H1 (cell line): ENCODE measurements around the gene TPPP3. TPM values are rescaled to one million over a fixed set of nuclear protein-coding genes. Genes with fewer than 3 reads are reported as not detected.

Experiments used
- CTCF ChIA-PET: fragments of 300-600 bp; sonication (Branson Sonifier 250); formaldehyde crosslinking; loops from one replicate; lab custom pipeline; 2021; ENCODE audit not compliant: partially characterized antibody; lab: Charles Lee
- POLR2A ChIA-PET: fragments of 300-600 bp; sonication (Branson Sonifier 250); formaldehyde crosslinking; loops from one replicate; lab custom pipeline; 2021; ENCODE audit warnings: inconsistent platforms; ENCODE audit not compliant: partially characterized antibody; lab: Charles Lee
- DNase-seq, 2 experiments: peaks; one replicate each; pipeline versions ENCODE4 v3.0.0 to v3.0.0-alpha.2; 2010 to 2022; ENCODE audit warnings: low spot score in 2 of 2, low read depth in 1 of 2, mixed read lengths in 1 of 2
- FAIRE-seq: peaks from 2 replicates; lab custom pipeline; 2011; peaks lifted over from hg19 to GRCh38; lab: Jason Lieb, UNC
- H2AFZ ChIP-seq: 2 replicates; pipeline ENCODE4 v1.8.1; 2012; ENCODE audit warnings: low read length, inconsistent platforms
- H2AK5ac ChIP-seq: 2 replicates; pipeline ENCODE4 v1.6.1; 2013; ENCODE audit warnings: low read depth, low read length
- H2BK120ac ChIP-seq: replicated peaks from 2 replicates; pipeline ENCODE3; 2013; ENCODE audit warnings: low read depth, low read length, inconsistent platforms
- H2BK12ac ChIP-seq: 2 replicates; pipeline ENCODE4 v1.6.1; 2013; ENCODE audit warnings: low read depth, low read length
- H2BK15ac ChIP-seq: 2 replicates; pipeline ENCODE4 v1.6.1; 2013; ENCODE audit warnings: low read length
- H2BK20ac ChIP-seq: 2 replicates; pipeline ENCODE4 v1.6.1; 2013; ENCODE audit warnings: low read length
- H2BK5ac ChIP-seq: 2 replicates; pipeline ENCODE4 v1.6.1; 2013; ENCODE audit warnings: low read depth, low read length
- H3K14ac ChIP-seq: 2 replicates; pipeline ENCODE4 v1.6.1; 2013; ENCODE audit warnings: inconsistent platforms; ENCODE audit not compliant: insufficient read length
- H3K18ac ChIP-seq: 2 replicates; pipeline ENCODE4 v1.6.1; 2013; ENCODE audit warnings: low read length; ENCODE audit errors: extremely low read depth
- H3K23ac ChIP-seq: 2 replicates; pipeline ENCODE4 v1.6.1; 2013; ENCODE audit warnings: inconsistent platforms; ENCODE audit not compliant: insufficient read length
- H3K23me2 ChIP-seq: 2 replicates; pipeline ENCODE4 v1.6.1; 2013; ENCODE audit warnings: low read depth, low read length
- H3K27ac ChIP-seq: 2 replicates; pipeline ENCODE4 v1.6.1; 2011; ENCODE audit warnings: low read depth, low read length, inconsistent platforms
- H3K27me3 ChIP-seq, 4 experiments: replicated peaks in 1 of 4; 1 replicate in 1 of 4; 2 replicates in 3 of 4; pipeline versions ENCODE4 v1.6.1 to v1.8.1; 2011 to 2013; ENCODE audit warnings: low read length in 3 of 4, mild to moderate bottlenecking in 3 of 4, inconsistent platforms in 2 of 4, mixed read lengths in 2 of 4, moderate library complexity in 1 of 4; ENCODE audit not compliant: control insufficient read depth in 3 of 4, insufficient read depth in 3 of 4; ENCODE audit errors: extremely low read depth in 1 of 4
- H3K36me3 ChIP-seq, 4 experiments: 2 replicates each; pipeline versions ENCODE4 v1.6.1 to v1.8.1; 2011 to 2013; ENCODE audit warnings: mild to moderate bottlenecking in 4 of 4, low read length in 3 of 4, moderate library complexity in 2 of 4, control low read depth in 1 of 4, inconsistent platforms in 1 of 4; ENCODE audit not compliant: insufficient read depth in 4 of 4, control insufficient read depth in 2 of 4
- H3K4ac ChIP-seq: replicated peaks from 2 replicates; pipeline ENCODE3; 2013; ENCODE audit warnings: low read length, low read depth, mixed read lengths, inconsistent platforms; ENCODE audit not compliant: insufficient read length
- H3K4me1 ChIP-seq, 4 experiments: replicated peaks in 1 of 4; 1 replicate in 1 of 4; 2 replicates in 3 of 4; pipeline versions ENCODE4 v1.6.1 to v1.8.1; 2011 to 2013; ENCODE audit warnings: low read length in 3 of 4, inconsistent platforms in 2 of 4, mixed read lengths in 1 of 4; ENCODE audit not compliant: insufficient read depth in 4 of 4, control insufficient read depth in 3 of 4
- H3K4me2 ChIP-seq, 2 experiments: 2 replicates each; pipeline versions ENCODE4 v1.6.1 to v1.8.1; 2011 to 2013; ENCODE audit warnings: low read depth in 2 of 2, low read length in 2 of 2, control low read depth in 1 of 2, inconsistent platforms in 1 of 2, mild to moderate bottlenecking in 1 of 2; ENCODE audit not compliant: insufficient read depth in 1 of 2
- H3K4me3 ChIP-seq, 4 experiments: fragments of 200-600, 300-600 bp in 1 of 4; sonication (generic), shearing (Covaris generic), sonication (Bioruptor Twin) in 1 of 4; 2 replicates each; pipeline versions ENCODE4 v1.5.1 to v1.8.1; 2011 to 2016; ENCODE audit warnings: low read length in 4 of 4, low read depth in 3 of 4, control low read depth in 2 of 4, inconsistent platforms in 2 of 4, mild to moderate bottlenecking in 2 of 4, mixed read lengths in 1 of 4, moderate library complexity in 1 of 4; ENCODE audit not compliant: insufficient read depth in 2 of 4; ENCODE audit errors: extremely low read depth in 1 of 4
- H3K56ac ChIP-seq: replicated peaks from 2 replicates; pipeline ENCODE3; 2013; ENCODE audit warnings: low read depth, mild to moderate bottlenecking, mixed read lengths, low read length, inconsistent platforms; ENCODE audit not compliant: insufficient read length
- H3K79me1 ChIP-seq: 2 replicates; pipeline ENCODE4 v1.6.1; 2013; ENCODE audit warnings: low read depth, low read length, control low read depth
- H3K79me2 ChIP-seq, 2 experiments: 2 replicates each; pipeline versions ENCODE4 v1.6.1 to v1.8.1; 2012 to 2013; ENCODE audit warnings: low read length in 2 of 2, mild to moderate bottlenecking in 2 of 2, inconsistent platforms in 1 of 2; ENCODE audit not compliant: insufficient read depth in 2 of 2, control insufficient read depth in 1 of 2
- H3K9ac ChIP-seq, 4 experiments: replicated peaks in 1 of 4; 1 replicate in 1 of 4; 2 replicates in 3 of 4; pipeline versions ENCODE4 v1.6.1 to v1.8.1; 2011 to 2013; ENCODE audit warnings: low read depth in 3 of 4, low read length in 3 of 4, control low read depth in 2 of 4, mild to moderate bottlenecking in 2 of 4, moderate library complexity in 2 of 4, inconsistent platforms in 1 of 4; ENCODE audit errors: extremely low read depth in 1 of 4
- H3K9me3 ChIP-seq, 2 experiments: 2 replicates each; pipeline versions ENCODE4 v1.6.1 to v1.8.1; 2012 to 2013; ENCODE audit warnings: mild to moderate bottlenecking in 2 of 2, moderate library complexity in 2 of 2, control low read depth in 1 of 2, inconsistent platforms in 1 of 2, low read depth in 1 of 2, low read length in 1 of 2, mixed read lengths in 1 of 2; ENCODE audit not compliant: insufficient read depth in 2 of 2
- H4K20me1 ChIP-seq, 2 experiments: replicated peaks in 1 of 2; 2 replicates each; pipeline versions ENCODE3 to v1.8.1; 2011 to 2013; ENCODE audit warnings: inconsistent platforms in 2 of 2, low read length in 2 of 2, mild to moderate bottlenecking in 1 of 2; ENCODE audit not compliant: insufficient read depth in 2 of 2, control insufficient read depth in 1 of 2
- H4K5ac ChIP-seq: 2 replicates; pipeline ENCODE4 v1.6.1; 2013; ENCODE audit warnings: low read length, low read depth, mixed read lengths, inconsistent platforms; ENCODE audit not compliant: insufficient read length
- H4K8ac ChIP-seq: 2 replicates; pipeline ENCODE4 v1.8.0; 2013; ENCODE audit warnings: mild to moderate bottlenecking, moderate library complexity, low read length, inconsistent platforms; ENCODE audit not compliant: insufficient read depth; ENCODE audit errors: extremely low read depth
- H4K91ac ChIP-seq: replicated peaks from 2 replicates; pipeline ENCODE3; 2013; ENCODE audit warnings: low read length, mixed read lengths, inconsistent platforms; ENCODE audit not compliant: insufficient read length
- WGBS, 2 experiments: shearing (Covaris generic) in 1 of 2; methylation state at CpG; one replicate each; pipeline versions ENCODE4 v1.1.6 to v1.1.7; 2013 to 2015; ENCODE audit warnings: low lambda C conversion rate in 2 of 2, mixed read lengths in 2 of 2, inconsistent platforms in 1 of 2, low coverage in 1 of 2, missing lambda C conversion rate in 1 of 2; ENCODE audit not compliant: insufficient replicate concordance in 2 of 2, insufficient coverage in 1 of 2, insufficient read length in 1 of 2; ENCODE audit errors: extremely low coverage in 1 of 2, missing lambda C conversion rate in 1 of 2; 5-methylcytosine and 5-hydroxymethylcytosine counted together
- polyA plus RNA-seq, 7 experiments: library from polyadenylated mRNA; depleted of rRNA in 3 of 7; stranded (reverse) in 5 of 7; unstranded in 2 of 7; fragments of >200 nt in 5 of 7; fragments of 200-250 nt in 2 of 7; gene quantifications; 1 replicate in 5 of 7; 2 replicates in 1 of 7; 4 replicates in 1 of 7; pipeline versions ENCODE4 v1.2.1 to v1.2.3, GENCODE V29; 2011 to 2013; ENCODE audit warnings: missing spikeins in 2 of 7, mixed read lengths in 2 of 7
- total RNA-seq: library from RNA; stranded (reverse); fragmentation: NEBNext Ultra II Directional; extraction: Animal tissue kit (Norgen Biotek cat#: 25700); gene quantifications from 2 replicates; pipeline ENCODE4 v1.2.1, GENCODE V29; 2021

TPPP3 gene
- total and polyA plus RNA-seq, 2 of the 8 experiments (the other 6 are each of a cell fraction or from before 2014, with no cell fraction given) = 0.77 to 1.0 TPM

- Histone ChIP-seq H4K91ac (peak overlapping the region; percentile 81), H3K27me3 (peaks cover 0 to 19% (median 15%) of the 10 kb centered on the region in 4 experiments; a peak in 6 of 7 replicates), H3K79me2 (no peaks in the 10 kb centered on the region; a peak in 1 of 4 replicates), H3K4me3 (peak overlapping the region; percentile 4 to 86 (median 11); a peak in 5 of 8 replicates), H3K9me3 (no peaks in the 10 kb centered on the region), H2BK12ac (peak overlapping the region; percentile 18; the same call in 1 of the 2 replicates), H4K20me1 (peaks cover 0 to 6% of the 10 kb centered on the region in 2 experiments), H3K56ac (peak overlapping the region; percentile 56), H3K14ac (no peak overlapping the region), H3K36me3 (peaks cover under 1 to 9% (median 5%) of the 10 kb centered on the region in 4 experiments; a peak in 5 of 8 replicates), H2BK5ac (peak overlapping the region; percentile 72; the same call in 1 of the 2 replicates), H3K4me2 (peak overlapping the region; percentile 55 to 87), H3K4ac (peak overlapping the region; percentile 84), H2BK20ac (peak overlapping the region; percentile 48; the same call in 1 of the 2 replicates), H2BK120ac (peak overlapping the region; percentile 81), H3K4me1 (peaks cover 0 to 37% (median 30%) of the 10 kb centered on the region in 4 experiments; a peak in 6 of 7 replicates), H2BK15ac (peak overlapping the region; percentile 83; the same call in 1 of the 2 replicates), H3K9ac (peak overlapping the region in 2 of 4 experiments; percentile 16 to 36; a peak in 3 of 7 replicates), H2AK5ac (no peak overlapping the region), H4K5ac (peak overlapping the region; percentile 44), H3K23me2 (peaks cover 17% of the 10 kb centered on the region; the same call in 1 of the 2 replicates), H4K8ac (0 out of 2 replicates have a peak overlapping the region, but pooled peaks have one; percentile 77), H3K18ac (peak overlapping the region; percentile 88; the same call in 1 of the 2 replicates), H3K23ac (no peak overlapping the region), H3K79me1 (peaks cover 10% of the 10 kb centered on the region; the same call in 1 of the 2 replicates), H2AFZ (no peak overlapping the region), H3K27ac (peak overlapping the region; percentile 60; the same call in 1 of the 2 replicates)
- CTCF ChIA-PET = interaction anchor here (0.8 to 28.4 kb wide), 7 partner anchors 7 to 167 kb away, joined by 4 to 683 read pairs (median 11); no protein-coding TSS in a partner anchor
- POLR2A ChIA-PET = interaction anchor here (0.6 to 7.3 kb wide), 8 partner anchors 8 to 105 kb away, joined by 3 to 67 read pairs (median 3); partner anchors contain the start of gene TPPP3
- DNase-seq (no peak), FAIRE-seq (no peak)
- 78% methylated on average over 5 of the region's 5 CpGs; no CpG with 5 or more reads in 1 of the 2 experiments for WGBS, 2 experiments
Measured at GRCh38 chr16:67432506-67432890, 39.2 kb upstream of the TPPP3 start.
